ENCODE data around the gene SMIM35. TPM values are rescaled to one million over a fixed set of nuclear protein-coding genes. Genes with fewer than 3 reads are reported as not detected.

Gene SMIM35
- total and polyA plus RNA-seq, 4 donors: 0.06 to 0.17 (median 0.11) TPM

DNA sequence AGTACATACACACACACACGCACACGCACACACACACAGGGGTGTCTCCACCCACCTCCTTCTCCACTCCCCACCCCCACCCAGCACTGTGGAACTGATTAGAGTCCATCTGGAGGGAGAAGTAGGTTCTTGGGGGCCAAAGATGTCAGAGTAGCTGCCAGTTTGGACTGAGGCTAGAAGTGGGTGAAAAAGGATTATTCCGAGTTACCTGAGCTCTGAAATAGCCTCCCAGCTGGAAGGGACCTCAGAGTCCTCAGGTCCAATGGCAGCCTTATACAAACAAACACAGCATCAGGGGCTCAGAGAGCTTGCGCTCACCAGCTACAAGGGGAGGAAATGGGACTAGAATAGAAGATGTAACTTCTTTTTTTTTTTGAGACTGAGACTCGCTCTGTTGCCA is 79.7 kb downstream of the SMIM35 start:
- Histone ChIP-seq H3K4me3 (no peak overlapping the region), H3K9ac (ENCODE audit: insufficient read depth in 1 of 2, low read length in 2 of 2) (no peak overlapping the region), H3K27ac (ENCODE audit: low read depth in 1 of 2, low read length in 1 of 2) (no peak overlapping the region), H3K4me1 (ENCODE audit: control insufficient read depth in 5 of 5, insufficient read depth in 5 of 5, low read length in 5 of 5) (peaks cover 0 to 13% (median 3%) of the 10 kb centered on the region in 5 donors), H3K36me3 (ENCODE audit: control insufficient read depth in 4 of 4, insufficient read depth in 4 of 4, low read length in 4 of 4) (no peaks in the 10 kb centered on the region), H3K27me3 (ENCODE audit: control insufficient read depth in 3 of 3, insufficient read depth in 3 of 3, low read length in 2 of 3) (no peaks in the 10 kb centered on the region), H3K9me3 (ENCODE audit: control insufficient read depth in 4 of 4, insufficient read depth in 3 of 4, low read length in 3 of 4) (no peaks in the 10 kb centered on the region)
- DNase-seq: no peak
- WGBS, 2 donors: 55 to 77% methylated on average over 5 of the region's 5 CpGs
- ATAC-seq (ENCODE audit: insufficient read depth, low FRiP score): no peak
- TF ChIP-seq CTCF (IDR thresholded peaks at IDR 0.05; ENCODE audit: control extremely low read depth, extremely low read depth): no peak

DNA sequence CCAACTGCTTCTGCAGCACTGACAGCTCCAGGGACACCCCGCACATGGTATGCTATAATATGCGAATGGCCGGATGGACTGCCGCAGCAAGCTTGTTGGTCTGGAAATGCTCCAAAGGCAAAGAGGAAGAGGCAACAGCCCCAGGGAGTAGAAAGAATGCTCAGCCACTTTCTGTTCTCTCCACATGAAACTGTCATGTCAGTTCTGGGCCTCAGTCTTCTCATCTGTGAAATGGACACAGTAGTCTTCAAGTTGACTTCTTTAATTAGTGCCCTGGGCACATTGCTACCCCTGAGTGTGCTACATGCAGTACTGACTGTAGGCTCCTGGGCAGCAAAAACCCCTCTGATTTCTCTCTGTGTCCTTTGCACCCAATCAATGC is 80.6 kb downstream of the SMIM35 start:
- 69 to 84% methylated on average over 4 of the region's 4 CpGs for WGBS, 2 donors

GRCh38 chr11:118005224-118006152 is 81.3 kb downstream of the SMIM35 start:
- Histone ChIP-seq H3K27ac (ENCODE audit: low read depth in 1 of 2, low read length in 1 of 2) (no peak overlapping the region), H3K9ac (ENCODE audit: insufficient read depth in 1 of 2, low read length in 2 of 2) (no peak overlapping the region), H3K4me1 (ENCODE audit: control insufficient read depth in 5 of 5, insufficient read depth in 5 of 5, low read length in 5 of 5) (peaks cover 0 to 19% (median 6%) of the 10 kb centered on the region in 5 donors), H3K27me3 (ENCODE audit: control insufficient read depth in 3 of 3, insufficient read depth in 3 of 3, low read length in 2 of 3) (no peaks in the 10 kb centered on the region), H3K4me3 (no peak overlapping the region), H3K36me3 (ENCODE audit: control insufficient read depth in 4 of 4, insufficient read depth in 4 of 4, low read length in 4 of 4) (no peaks in the 10 kb centered on the region), H3K9me3 (ENCODE audit: control insufficient read depth in 4 of 4, insufficient read depth in 3 of 4, low read length in 3 of 4) (no peaks in the 10 kb centered on the region)
- WGBS, 2 donors: 93% methylated on average over 12 of the region's 12 CpGs
- no peak for TF ChIP-seq CTCF (IDR thresholded peaks at IDR 0.05; ENCODE audit: control extremely low read depth, extremely low read depth)
- DNase-seq (no peak), ATAC-seq (ENCODE audit: insufficient read depth, low FRiP score) (no peak)

More for the DNA sequence above, 80.6 kb downstream of the SMIM35 start:
- H3K27ac ChIP-seq (ENCODE audit: low read depth in 1 of 2, low read length in 1 of 2): no peak overlapping the region
- H3K4me3 ChIP-seq: no peak overlapping the region
- no peaks in the 10 kb centered on the region for H3K27me3 ChIP-seq (ENCODE audit: control insufficient read depth in 3 of 3, insufficient read depth in 3 of 3, low read length in 2 of 3)
- DNase-seq: no peak
- TF ChIP-seq CTCF (IDR thresholded peaks at IDR 0.05; ENCODE audit: control extremely low read depth, extremely low read depth): no peak
- peaks cover 0 to 19% (median 3%) of the 10 kb centered on the region in 5 donors for H3K4me1 ChIP-seq (ENCODE audit: control insufficient read depth in 5 of 5, insufficient read depth in 5 of 5, low read length in 5 of 5)
- H3K9ac ChIP-seq (ENCODE audit: insufficient read depth in 1 of 2, low read length in 2 of 2): no peak overlapping the region
- ATAC-seq (ENCODE audit: insufficient read depth, low FRiP score): no peak
- no peaks in the 10 kb centered on the region for H3K36me3 ChIP-seq (ENCODE audit: control insufficient read depth in 4 of 4, insufficient read depth in 4 of 4, low read length in 4 of 4)
- H3K9me3 ChIP-seq (ENCODE audit: control insufficient read depth in 4 of 4, insufficient read depth in 3 of 4, low read length in 3 of 4): no peaks in the 10 kb centered on the region

All from lung (tissue), 12 donors.